NCI-H1048 (cell line): Measurements from ENCODE around the gene PRM1.

Experiments used
- DNase-seq: peaks from one replicate; lab custom pipeline; 2025; lab: John Stamatoyannopoulos, UW

PRM1 gene

GRCh38 chr16:11272921-11273720 lies 8.0 kb downstream of the PRM1 start, which contains the start of gene PRM3:
PRM3 (minus strand) TSS chr16:11273629; CDS start chr16:11273595, 34 bp downstream.
- no peak for DNase-seq

GRCh38 chr16:11272484-11272883 lies 8.6 kb downstream of the PRM1 start:
- no peak for DNase-seq

- no peak for DNase-seq
Observed at GRCh38 chr16:11271610-11272009, 9.5 kb downstream of the PRM1 start.

GRCh38 chr16:11270602-11271162 lies 10.4 kb downstream of the PRM1 start:
- DNase-seq = no peak

- no peak for DNase-seq
Observed at GRCh38 chr16:11268921-11269375, 12.2 kb downstream of the PRM1 start, which contains the start of gene TNP2. TNP2 (minus strand) TSS chr16:11269325; CDS start chr16:11269262, 63 bp downstream.

- no peak for DNase-seq
Observed at GRCh38 chr16:11265124-11265523, 16.0 kb downstream of the PRM1 start.

- no peak for DNase-seq
Observed at GRCh38 chr16:11264155-11264832, 16.8 kb downstream of the PRM1 start.

- DNase-seq = no peak
Observed at GRCh38 chr16:11263737-11264136, 17.4 kb downstream of the PRM1 start.

- no peak for DNase-seq
Observed at GRCh38 chr16:11262915-11263314, 18.2 kb downstream of the PRM1 start.

GRCh38 chr16:11260596-11260966 lies 20.5 kb downstream of the PRM1 start:
- no peak for DNase-seq

GRCh38 chr16:11259655-11260595 lies 21.2 kb downstream of the PRM1 start:
- no peak for DNase-seq

GRCh38 chr16:11258553-11259492 lies 22.3 kb downstream of the PRM1 start:
- DNase-seq = no peak

GRCh38 chr16:11257131-11257938 lies 23.8 kb downstream of the PRM1 start:
- no peak for DNase-seq

GRCh38 chr16:11256661-11257130 lies 24.4 kb downstream of the PRM1 start:
- no peak for DNase-seq

- no peak for DNase-seq
Observed at GRCh38 chr16:11255737-11256660, 25.1 kb downstream of the PRM1 start, which contains the start of gene SOCS1. SOCS1 (minus strand) TSS chr16:11256204; CDS start chr16:11255478, 726 bp downstream.

- no peak for DNase-seq
Observed at GRCh38 chr16:11254913-11255736, 26.0 kb downstream of the PRM1 start.
